ENCODE measurements around the gene PRSS36. TPM values are rescaled to one million over a fixed set of nuclear protein-coding genes. Genes with fewer than 3 reads are reported as not detected.

Gene PRSS36
- total and polyA plus RNA-seq, 10 donors = 0.70 to 2.6 (median 1.5) TPM; not detected in 1

- Histone ChIP-seq H3K9me3 (no peaks in the 10 kb centered on the region), H3K4me1 (peaks cover 0 to 96% (median 34%) of the 10 kb centered on the region in 6 donors), H3K36me3 (peaks cover 15 to 100% (median 88%) of the 10 kb centered on the region in 6 donors), H3K27ac (peak overlapping the region in 1 of 8 donors; percentile 66), H3K27me3 (replicated peaks in 1 of 7) (no peaks in the 10 kb centered on the region), H3K4me3 (no peak overlapping the region)
- peak; percentile 12 for DNase-seq
- no peak for TF ChIP-seq POLR2A (IDR thresholded peaks at IDR 0.05)
- TF ChIP-seq CTCF (IDR thresholded peaks at IDR 0.05 in 8 of 11, conservative IDR thresholded peaks at IDR 0.05 in 3 of 11) = no peak
- peak in 2 of 3 donors; percentile 27 to 50 for TF ChIP-seq POLR2AphosphoS5 (IDR thresholded peaks at IDR 0.05)
- 88 to 93% (median 91%) methylated on average over 16 of the region's 16 CpGs for WGBS, 5 donors
- intact Hi-C loops (cut with DNase I; ENCODE audit: low total_unique reads) = no loop called here
Measured at GRCh38 chr16:31192856-31193642, 43.2 kb upstream of the PRSS36 start.

GRCh38 chr16:31191697-31192428 lies 42.0 kb upstream of the PRSS36 start:
- intact Hi-C loops (cut with DNase I; ENCODE audit: low total_unique reads) = no loop called here
- H3K4me3 ChIP-seq = no peak overlapping the region
- DNase-seq = peak; percentile 15
- peaks cover 0 to 98% (median 36%) of the 10 kb centered on the region in 6 donors for H3K4me1 ChIP-seq
- TF ChIP-seq POLR2AphosphoS5 (IDR thresholded peaks at IDR 0.05) (peak in 1 of 3 donors; percentile 21), POLR2A (IDR thresholded peaks at IDR 0.05) (no peak)
- WGBS, 5 donors = 74 to 84% (median 82%) methylated on average over 5 of the region's 5 CpGs
- H3K36me3 ChIP-seq = peaks cover 15 to 100% (median 98%) of the 10 kb centered on the region in 6 donors
- peak overlapping the region in 4 of 8 donors; percentile 11 to 66 (median 43) for H3K27ac ChIP-seq
- H3K9me3 ChIP-seq = no peaks in the 10 kb centered on the region
- H3K27me3 ChIP-seq (replicated peaks in 1 of 7) = no peaks in the 10 kb centered on the region

- H3K36me3 ChIP-seq = peaks cover 15 to 100% (median 100%) of the 10 kb centered on the region in 6 donors
- no peaks in the 10 kb centered on the region for H3K27me3 ChIP-seq (replicated peaks in 1 of 7)
- H3K4me3 ChIP-seq = no peak overlapping the region
- peak overlapping the region in 5 of 8 donors; percentile 11 to 66 (median 40) for H3K27ac ChIP-seq
- peak; percentile 51 for DNase-seq
- H3K4me1 ChIP-seq = peaks cover 0 to 98% (median 41%) of the 10 kb centered on the region in 6 donors
- intact Hi-C loops (cut with DNase I; ENCODE audit: low total_unique reads) = no loop called here
- TF ChIP-seq CTCF (IDR thresholded peaks at IDR 0.05 in 8 of 11, conservative IDR thresholded peaks at IDR 0.05 in 3 of 11) (no peak), POLR2A (IDR thresholded peaks at IDR 0.05) (no peak), POLR2AphosphoS5 (IDR thresholded peaks at IDR 0.05) (peak in 1 of 3 donors; percentile 60)
- WGBS, 5 donors = 90 to 95% (median 94%) methylated on average over 17 of the region's 17 CpGs
- H3K9me3 ChIP-seq = no peaks in the 10 kb centered on the region
Measured at GRCh38 chr16:31190818-31191444, 41.1 kb upstream of the PRSS36 start.

GRCh38 chr16:31190061-31190460 lies 40.2 kb upstream of the PRSS36 start:
- Histone ChIP-seq H3K36me3 (peaks cover 15 to 100% (median 100%) of the 10 kb centered on the region in 6 donors), H3K27ac (peak overlapping the region in 3 of 8 donors; percentile 21 to 66 (median 40)), H3K9me3 (no peaks in the 10 kb centered on the region), H3K27me3 (replicated peaks in 1 of 7) (no peaks in the 10 kb centered on the region), H3K4me1 (peaks cover 4 to 98% (median 47%) of the 10 kb centered on the region in 6 donors), H3K4me3 (no peak overlapping the region)
- TF ChIP-seq POLR2AphosphoS5 (IDR thresholded peaks at IDR 0.05) (peak; percentile 29 to 41 (median 36)), POLR2A (IDR thresholded peaks at IDR 0.05) (no peak), CTCF (IDR thresholded peaks at IDR 0.05 in 8 of 11, conservative IDR thresholded peaks at IDR 0.05 in 3 of 11) (no peak)
- intact Hi-C loops (cut with DNase I; ENCODE audit: low total_unique reads) = no loop called here
- peak; percentile 55 for DNase-seq
- WGBS, 5 donors = 87 to 96% (median 93%) methylated on average over 12 of the region's 12 CpGs
